ENCODE measurements around the gene GTF2H1. TPM values are rescaled to one million over a fixed set of nuclear protein-coding genes. Genes with fewer than 3 reads are reported as not detected.

The GTF2H1 gene
- total RNA-seq, 1 donor from 2014 or later = 79.8 TPM

DNA sequence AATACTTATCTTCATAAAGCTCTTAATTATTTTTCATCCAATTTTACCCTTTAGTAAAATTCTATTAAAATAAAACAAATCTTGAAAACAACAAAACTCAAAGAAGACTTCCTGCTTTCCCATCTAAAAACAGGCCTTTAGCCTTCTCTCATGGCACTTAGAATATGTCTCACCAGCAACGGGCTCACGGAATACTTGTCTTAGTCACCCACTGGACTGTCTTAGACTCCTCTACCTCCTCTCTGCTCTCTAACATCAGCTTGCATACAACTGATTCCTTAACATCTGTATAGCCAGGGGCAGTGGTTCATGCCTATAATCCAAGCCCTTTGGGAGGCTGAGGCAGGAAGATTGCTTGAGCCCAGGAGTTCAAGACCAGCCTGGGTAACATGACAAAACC, 14.1 kb upstream of the GTF2H1 start:
- H3K36me3 ChIP-seq (ENCODE audit: control insufficient read depth, insufficient read depth, low read length) = peaks cover 3% of the 10 kb centered on the region
- no peaks in the 10 kb centered on the region for H3K27me3 ChIP-seq (ENCODE audit: control insufficient read depth, insufficient read depth, low read length)
- FAIRE-seq (no peak), DNase-seq (ENCODE audit: low read depth) (peak; percentile 46)
- no peak overlapping the region for H3K4me3 ChIP-seq (ENCODE audit: low read depth, low read length)
- TF ChIP-seq, protein P1, sequence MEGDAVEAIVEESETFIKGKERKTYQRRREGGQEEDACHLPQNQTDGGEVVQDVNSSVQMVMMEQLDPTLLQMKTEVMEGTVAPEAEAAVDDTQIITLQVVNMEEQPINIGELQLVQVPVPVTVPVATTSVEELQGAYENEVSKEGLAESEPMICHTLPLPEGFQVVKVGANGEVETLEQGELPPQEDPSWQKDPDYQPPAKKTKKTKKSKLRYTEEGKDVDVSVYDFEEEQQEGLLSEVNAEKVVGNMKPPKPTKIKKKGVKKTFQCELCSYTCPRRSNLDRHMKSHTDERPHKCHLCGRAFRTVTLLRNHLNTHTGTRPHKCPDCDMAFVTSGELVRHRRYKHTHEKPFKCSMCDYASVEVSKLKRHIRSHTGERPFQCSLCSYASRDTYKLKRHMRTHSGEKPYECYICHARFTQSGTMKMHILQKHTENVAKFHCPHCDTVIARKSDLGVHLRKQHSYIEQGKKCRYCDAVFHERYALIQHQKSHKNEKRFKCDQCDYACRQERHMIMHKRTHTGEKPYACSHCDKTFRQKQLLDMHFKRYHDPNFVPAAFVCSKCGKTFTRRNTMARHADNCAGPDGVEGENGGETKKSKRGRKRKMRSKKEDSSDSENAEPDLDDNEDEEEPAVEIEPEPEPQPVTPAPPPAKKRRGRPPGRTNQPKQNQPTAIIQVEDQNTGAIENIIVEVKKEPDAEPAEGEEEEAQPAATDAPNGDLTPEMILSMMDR (IDR thresholded peaks at IDR 0.05; ENCODE audit: insufficient read depth, low read length, severe bottlenecking) = no peak

DNA sequence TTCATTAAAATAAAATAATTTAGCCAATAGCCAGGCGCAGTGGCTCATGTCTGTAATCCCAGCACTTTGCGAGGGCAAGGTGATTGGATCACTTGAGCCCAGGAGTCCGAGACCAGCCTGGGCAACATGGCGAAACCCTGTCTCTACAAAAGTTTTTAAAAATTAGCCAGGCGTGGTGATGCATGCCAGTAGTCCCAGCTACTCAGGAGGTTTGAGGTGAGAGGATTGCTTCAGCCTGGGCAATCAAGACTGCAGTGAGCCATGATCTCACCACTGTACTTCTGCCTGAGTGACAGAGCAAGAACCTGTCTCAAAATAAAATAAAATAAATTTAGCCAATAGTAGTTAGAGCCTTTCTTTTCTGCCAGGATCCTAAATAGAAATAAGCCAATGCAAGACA, 12.7 kb upstream of the GTF2H1 start:
- no peak overlapping the region for H3K4me3 ChIP-seq (ENCODE audit: low read depth, low read length)
- FAIRE-seq = no peak
- H3K36me3 ChIP-seq (ENCODE audit: control insufficient read depth, insufficient read depth, low read length) = peaks cover 3% of the 10 kb centered on the region

DNA sequence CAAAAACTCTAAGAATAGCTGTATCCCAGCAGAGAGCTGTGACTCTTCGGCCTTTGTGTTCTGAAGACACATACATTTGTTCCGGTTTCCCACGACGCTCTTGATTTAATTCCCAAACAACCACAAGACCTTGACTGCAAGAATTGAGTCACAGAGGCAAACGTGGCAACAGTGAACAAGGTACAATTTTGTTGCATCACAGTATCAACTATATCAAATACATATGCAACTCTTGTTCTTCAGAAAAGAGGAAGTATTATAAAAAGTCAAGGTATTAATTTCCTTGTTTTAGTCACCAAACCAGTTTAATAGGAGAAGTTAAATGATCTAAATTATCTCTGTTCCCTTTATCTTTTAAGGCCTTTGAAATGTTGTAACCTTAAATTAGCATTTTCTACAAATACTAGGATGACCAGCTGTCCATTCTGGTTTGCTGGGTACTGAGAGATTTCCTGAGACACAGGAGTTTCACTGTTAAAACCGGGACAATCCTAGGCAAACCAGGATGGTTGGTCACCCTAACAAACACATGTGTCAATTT, 11.5 kb upstream of the GTF2H1 start:
- Histone ChIP-seq H3K36me3 (ENCODE audit: control insufficient read depth, insufficient read depth, low read length) (peaks cover 3% of the 10 kb centered on the region), H3K27me3 (ENCODE audit: control insufficient read depth, insufficient read depth, low read length) (no peaks in the 10 kb centered on the region), H3K4me3 (ENCODE audit: low read depth, low read length) (no peak overlapping the region)
- TF ChIP-seq, protein P1 (IDR thresholded peaks at IDR 0.05; ENCODE audit: insufficient read depth, low read length, severe bottlenecking) = no peak
- DNase-seq (ENCODE audit: low read depth) = peak; percentile 95
- no peak for FAIRE-seq

More for the DNA sequence above, 12.7 kb upstream of the GTF2H1 start:
- peak; percentile 31 for DNase-seq (ENCODE audit: low read depth)
- H3K27me3 ChIP-seq (ENCODE audit: control insufficient read depth, insufficient read depth, low read length) = no peaks in the 10 kb centered on the region
- TF ChIP-seq, protein P1 (IDR thresholded peaks at IDR 0.05; ENCODE audit: insufficient read depth, low read length, severe bottlenecking) = no peak

DNA sequence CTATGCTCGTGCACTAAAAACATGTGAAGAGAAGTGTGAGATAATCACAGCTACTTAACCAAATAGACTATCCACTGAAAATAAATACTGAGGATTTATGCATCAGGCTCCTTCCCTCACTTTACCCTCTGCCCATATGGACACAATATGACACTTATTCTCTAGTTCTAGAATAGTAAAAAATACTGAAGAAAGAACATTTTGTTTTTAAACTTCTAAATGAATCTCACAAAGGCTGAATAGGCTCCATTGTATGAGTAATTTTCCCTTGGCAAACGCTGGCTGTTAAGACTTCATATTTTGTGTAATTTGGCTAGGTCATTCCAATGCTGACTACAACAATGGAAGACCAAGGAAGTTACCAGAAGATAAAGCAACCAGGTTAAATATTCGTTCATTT, 10.4 kb upstream of the GTF2H1 start:
- TF ChIP-seq, protein P1 (IDR thresholded peaks at IDR 0.05; ENCODE audit: insufficient read depth, low read length, severe bottlenecking) = no peak
- peak; percentile 62 for DNase-seq (ENCODE audit: low read depth)
- Histone ChIP-seq H3K27me3 (ENCODE audit: control insufficient read depth, insufficient read depth, low read length) (no peaks in the 10 kb centered on the region), H3K36me3 (ENCODE audit: control insufficient read depth, insufficient read depth, low read length) (peaks cover 3% of the 10 kb centered on the region), H3K4me3 (ENCODE audit: low read depth, low read length) (no peak overlapping the region)
- no peak for FAIRE-seq

DNA sequence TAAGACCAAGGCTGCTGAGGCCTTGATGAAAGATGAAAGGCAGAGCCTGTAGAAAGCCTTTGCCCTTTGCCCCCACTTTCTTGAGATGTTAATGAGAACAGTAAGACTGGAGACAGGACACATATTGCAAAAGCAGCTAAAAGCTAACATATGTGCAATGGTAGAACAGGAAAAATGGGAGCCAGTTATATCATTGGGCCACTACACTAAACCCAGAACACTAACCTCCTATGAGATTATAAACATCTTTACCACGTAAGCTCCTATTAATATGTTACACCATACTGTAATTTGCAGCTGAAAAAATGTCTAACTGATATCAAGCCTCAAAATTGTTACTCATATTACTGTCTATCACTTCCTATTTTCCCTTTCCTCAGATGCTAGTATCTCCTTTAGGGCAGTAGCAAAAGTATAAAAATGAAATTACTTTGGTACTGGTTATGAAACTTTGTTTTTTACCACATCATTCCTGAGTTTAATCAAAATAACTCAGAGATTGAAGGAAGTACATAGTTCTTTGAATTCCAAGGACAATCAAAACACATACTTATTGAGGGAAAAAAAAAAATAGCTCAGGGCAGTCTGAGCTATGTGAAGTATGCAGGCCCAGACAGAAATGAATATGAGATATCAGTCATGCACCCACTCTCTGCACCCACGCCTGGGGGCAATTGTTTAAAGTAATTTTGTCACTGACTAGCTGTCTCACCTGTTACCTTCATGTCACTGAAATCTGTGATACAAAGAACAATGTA, 9.5 kb upstream of the GTF2H1 start:
- Histone ChIP-seq H3K4me3 (ENCODE audit: low read depth, low read length) (no peak overlapping the region), H3K36me3 (ENCODE audit: control insufficient read depth, insufficient read depth, low read length) (peaks cover 3% of the 10 kb centered on the region), H3K27me3 (ENCODE audit: control insufficient read depth, insufficient read depth, low read length) (no peaks in the 10 kb centered on the region)
- TF ChIP-seq, protein P1 (IDR thresholded peaks at IDR 0.05; ENCODE audit: insufficient read depth, low read length, severe bottlenecking) = no peak
- DNase-seq (ENCODE audit: low read depth) = peak; percentile 82
- no peak for FAIRE-seq

Data from bronchial epithelial cell (primary cell).